OCI-LY7 (cell line): ENCODE results near the gene SLC26A11. TPM values are rescaled to one million over a fixed set of nuclear protein-coding genes. Genes with fewer than 3 reads are reported as not detected.

Source experiments
- BruUV-seq: library from RNA; stranded (reverse); fragments of 400-500 nt; replicated peaks from 2 replicates; lab custom pipeline; 2021; lab: Mats Ljungman, UMichigan
- CTCF ChIA-PET: fragments of 300-600 bp; sonication (Branson Sonifier 250); formaldehyde crosslinking; loops from one replicate; lab custom pipeline; 2022; ENCODE audit warnings: antibody characterized with exemption; ENCODE audit not compliant: unreplicated experiment; lab: Charles Lee
- POLR2A ChIA-PET: fragments of 300-600 bp; sonication (Branson Sonifier 250); formaldehyde crosslinking; loops from one replicate; lab custom pipeline; 2022; ENCODE audit warnings: antibody characterized with exemption; lab: Charles Lee
- DNase-seq: peaks from one replicate; pipeline ENCODE4 v3.0.0-alpha.2; 2015; ENCODE audit warnings: low spot score
- H2AFZ ChIP-seq: fragments of 200-600 bp; sonication (generic), shearing (Covaris generic); 2 replicates; pipeline ENCODE4 v1.6.1; 2014; ENCODE audit warnings: mild to moderate bottlenecking, antibody characterized with exemption, low read length, moderate library complexity
- H3K27ac ChIP-seq: fragments of 200-600 bp; sonication (generic); 2 replicates; pipeline ENCODE4 v1.5.1; 2014; ENCODE audit warnings: mixed run types, low read depth, mild to moderate bottlenecking, moderate library complexity, low read length, inconsistent platforms; ENCODE audit not compliant: poor library complexity, severe bottlenecking
- H3K36me3 ChIP-seq: fragments of 200-600 bp; sonication (generic); 2 replicates; pipeline ENCODE4 v1.6.1; 2014; ENCODE audit warnings: mild to moderate bottlenecking, antibody characterized with exemption, low read length, moderate library complexity, mixed read lengths; ENCODE audit not compliant: insufficient read depth
- H3K4me1 ChIP-seq: fragments of 200-600 bp; sonication (generic); 2 replicates; pipeline ENCODE4 v1.5.1; 2014; ENCODE audit warnings: mild to moderate bottlenecking, low read length; ENCODE audit not compliant: insufficient read depth, poor library complexity, severe bottlenecking
- H3K4me2 ChIP-seq: fragments of 200-600 bp; sonication (generic); 2 replicates; pipeline ENCODE4 v1.6.1; 2014; ENCODE audit warnings: mild to moderate bottlenecking, low read length
- H3K4me3 ChIP-seq: fragments of 200-600 bp; sonication (generic); 2 replicates; pipeline ENCODE4 v1.5.1; 2014; ENCODE audit warnings: mild to moderate bottlenecking, low read depth, low read length; ENCODE audit not compliant: poor library complexity, severe bottlenecking
- H3K79me2 ChIP-seq: fragments of 200-600 bp; sonication (generic); 2 replicates; pipeline ENCODE4 v1.6.1; 2016; ENCODE audit warnings: low read depth, mild to moderate bottlenecking, low read length, moderate library complexity, mixed read lengths; ENCODE audit not compliant: insufficient read depth
- H3K9me2 ChIP-seq: fragments of 200-600 bp; sonication (generic); 2 replicates; pipeline ENCODE4 v1.6.1; 2016; ENCODE audit warnings: mild to moderate bottlenecking, low read length, mixed read lengths; ENCODE audit not compliant: insufficient read depth
- H3K9me3 ChIP-seq: fragments of 200-600 bp; sonication (generic); 2 replicates; pipeline ENCODE4 v1.6.1; 2014; ENCODE audit warnings: mild to moderate bottlenecking, mixed run types, low read length, mixed read lengths
- H4K20me1 ChIP-seq: fragments of 200-600 bp; sonication (generic); 2 replicates; pipeline ENCODE4 v1.6.1; 2014; ENCODE audit warnings: mild to moderate bottlenecking, antibody characterized with exemption, low read length, moderate library complexity, mixed read lengths; ENCODE audit not compliant: insufficient read depth
- CTCF ChIP-seq: fragments of 200-600 bp; sonication (generic); conservative IDR thresholded peaks from 2 replicates; pipeline ENCODE4 v1.5.1; 2014; ENCODE audit warnings: mild to moderate bottlenecking, antibody characterized with exemption, low read length, moderate library complexity, mixed read lengths
- EZH2phosphoT487 ChIP-seq: fragments of 200-600 bp; sonication (generic); IDR thresholded peaks from 2 replicates; pipeline ENCODE4 v1.6.1; 2018; ENCODE audit warnings: low read depth, borderline replicate concordance, mild to moderate bottlenecking, mixed run types, antibody characterized with exemption, low read length, moderate library complexity, mixed read lengths
- intact Hi-C: fragments of 100-400 bp; cut with micrococcal nuclease; formaldehyde crosslinking; loops from one replicate; pipeline ENCODE4 v1.10.0; 2022; ENCODE audit not compliant: unreplicated experiment
- total RNA-seq, 2 experiments: library from RNA; depleted of rRNA in 1 of 2; stranded (reverse); fragments of >200 nt in 1 of 2; shearing (Covaris generic) in 1 of 2; gene quantifications; 2 replicates each; pipeline ENCODE4 v1.2.3, GENCODE V29; 2014 to 2022

The SLC26A11 gene
- total RNA-seq, 2 experiments from 2014 or later = 3.5 to 4.1 TPM

- ChIA-PET POLR2A (no interaction called here), CTCF (no interaction called here)
- DNase-seq = no peak
- H4K20me1 ChIP-seq = no peaks in the 10 kb centered on the region
- H3K27ac ChIP-seq = no peak overlapping the region
- peaks cover 14% of the 10 kb centered on the region; the same call in 1 of the 2 replicates for H3K9me3 ChIP-seq
- no peaks in the 10 kb centered on the region for H3K4me1 ChIP-seq
- no peak overlapping the region for H2AFZ ChIP-seq
- H3K4me3 ChIP-seq = no peak overlapping the region
- TF ChIP-seq EZH2phosphoT487 (no peak), CTCF (no peak)
- H3K36me3 ChIP-seq = no peaks in the 10 kb centered on the region
- no TSS peak for BruUV-seq
- intact Hi-C loops = no loop called here
- no peaks in the 10 kb centered on the region for H3K79me2 ChIP-seq
- H3K9me2 ChIP-seq = no peaks in the 10 kb centered on the region
- no peak overlapping the region for H3K4me2 ChIP-seq
Observed at GRCh38 chr17:80228477-80228876, 8.2 kb downstream of the SLC26A11 start.

- BruUV-seq = no TSS peak
- H2AFZ ChIP-seq = no peak overlapping the region
- TF ChIP-seq CTCF (no peak), EZH2phosphoT487 (no peak)
- H3K36me3 ChIP-seq = no peaks in the 10 kb centered on the region
- H3K4me1 ChIP-seq = no peaks in the 10 kb centered on the region
- H3K9me3 ChIP-seq = peaks cover 17% of the 10 kb centered on the region; the same call in 1 of the 2 replicates
- intact Hi-C loops = no loop called here
- DNase-seq = no peak
- H3K4me3 ChIP-seq = no peak overlapping the region
- H3K27ac ChIP-seq = no peak overlapping the region
- ChIA-PET POLR2A (interaction anchor here (0.6 to 1.0 kb wide), 2 partner anchors 37 to 167 kb away, joined by 3 read pairs; no protein-coding TSS in a partner anchor), CTCF (no interaction called here)
- no peaks in the 10 kb centered on the region for H4K20me1 ChIP-seq
- H3K9me2 ChIP-seq = no peaks in the 10 kb centered on the region
- H3K4me2 ChIP-seq = no peak overlapping the region
- H3K79me2 ChIP-seq = no peaks in the 10 kb centered on the region
Observed at GRCh38 chr17:80229011-80229410, 8.8 kb downstream of the SLC26A11 start.

GRCh38 chr17:80232438-80232837 lies 12.2 kb downstream of the SLC26A11 start:
- ChIA-PET POLR2A (interaction anchor here (0.5 to 1.4 kb wide), 3 partner anchors 92 to 1749 kb away, joined by 3 to 4 read pairs (median 4); no protein-coding TSS in a partner anchor), CTCF (no interaction called here)
- no peaks in the 10 kb centered on the region for H3K4me1 ChIP-seq
- DNase-seq = no peak
- H2AFZ ChIP-seq = no peak overlapping the region
- no peaks in the 10 kb centered on the region for H3K79me2 ChIP-seq
- H3K27ac ChIP-seq = no peak overlapping the region
- intact Hi-C loops = no loop called here
- no peaks in the 10 kb centered on the region for H3K36me3 ChIP-seq
- no peaks in the 10 kb centered on the region for H3K9me2 ChIP-seq
- no peak overlapping the region for H3K4me2 ChIP-seq
- no peaks in the 10 kb centered on the region for H4K20me1 ChIP-seq
- peaks cover 24% of the 10 kb centered on the region for H3K9me3 ChIP-seq
- no peak overlapping the region for H3K4me3 ChIP-seq
- BruUV-seq = no TSS peak
- no peak for TF ChIP-seq CTCF
- TF ChIP-seq EZH2phosphoT487 = no peak
